IMR-90 (cell line): ENCODE data around the gene RUNX1. TPM values are rescaled to one million over a fixed set of nuclear protein-coding genes. Genes with fewer than 3 reads are reported as not detected.

Experiments used
- ATAC-seq: fragments of 200-7000 bp; cut with Tn5 transposase; 2 replicates; pipeline ENCODE4 v1.9.1; 2020; ENCODE audit warnings: low read depth, mild to moderate bottlenecking, moderate library complexity
- BruUV-seq: library from RNA; stranded (reverse); fragments of 400-500 nt; replicated peaks from 2 replicates; lab custom pipeline; 2021; lab: Mats Ljungman, UMichigan
- CTCF ChIA-PET: fragments of 300-600 bp; formaldehyde crosslinking; extraction: SDS; loops from one replicate; lab custom pipeline; 2021; ENCODE audit warnings: antibody characterized with exemption; lab: Yijun Ruan, JAX
- POLR2A ChIA-PET: fragments of 300-600 bp; sonication (Branson Sonifier 250); formaldehyde crosslinking; loops from one replicate; lab custom pipeline; 2022; ENCODE audit warnings: antibody characterized with exemption; ENCODE audit not compliant: unreplicated experiment; lab: Charles Lee
- DNase-seq: peaks from one replicate; pipeline ENCODE4 v3.0.0; 2013
- H2AFZ ChIP-seq: replicated peaks from 2 replicates; pipeline ENCODE3; 2013; ENCODE audit warnings: low read length, mild to moderate bottlenecking; ENCODE audit not compliant: poor library complexity
- H2AK5ac ChIP-seq: 2 replicates; pipeline ENCODE4 v1.6.1; 2013; ENCODE audit warnings: low read depth, low read length, inconsistent platforms
- H2AK9ac ChIP-seq: replicated peaks from 2 replicates; pipeline ENCODE3; 2013; ENCODE audit warnings: mild to moderate bottlenecking, low read depth, low read length, moderate library complexity; ENCODE audit not compliant: poor library complexity
- H2BK120ac ChIP-seq: 2 replicates; pipeline ENCODE4 v1.6.1; 2013; ENCODE audit warnings: low read depth, low read length, inconsistent platforms
- H2BK15ac ChIP-seq: 3 replicates; pipeline ENCODE4 v1.6.1; 2013; ENCODE audit warnings: low read depth, low read length, inconsistent platforms
- H2BK20ac ChIP-seq: 2 replicates; pipeline ENCODE4 v1.6.1; 2013; ENCODE audit warnings: low read depth, mild to moderate bottlenecking, inconsistent platforms, low read length, moderate library complexity
- H2BK5ac ChIP-seq: 2 replicates; pipeline ENCODE4 v1.6.1; 2013; ENCODE audit warnings: mild to moderate bottlenecking, low read depth, low read length, inconsistent platforms; ENCODE audit not compliant: poor library complexity, severe bottlenecking
- H3K14ac ChIP-seq: replicated peaks from 2 replicates; pipeline ENCODE4 v1.6.1; 2013; ENCODE audit warnings: low read depth, low read length, inconsistent platforms
- H3K18ac ChIP-seq: 2 replicates; pipeline ENCODE4 v1.6.1; 2013; ENCODE audit warnings: low read depth, low read length, control low read depth
- H3K23ac ChIP-seq: 2 replicates; pipeline ENCODE4 v1.6.1; 2013; ENCODE audit warnings: low read depth, low read length, inconsistent platforms
- H3K27ac ChIP-seq: 2 replicates; pipeline ENCODE4 v1.5.1; 2013; ENCODE audit warnings: mild to moderate bottlenecking, control low read depth, low read length; ENCODE audit not compliant: insufficient read depth
- H3K27me3 ChIP-seq: 2 replicates; pipeline ENCODE4 v1.6.1; 2013; ENCODE audit warnings: low read length; ENCODE audit not compliant: control insufficient read depth, insufficient read depth
- H3K36me3 ChIP-seq: 2 replicates; pipeline ENCODE4 v1.6.1; 2013; ENCODE audit warnings: low read length, mixed read lengths; ENCODE audit not compliant: control insufficient read depth, insufficient read depth
- H3K4ac ChIP-seq: 2 replicates; pipeline ENCODE4 v1.6.1; 2013; ENCODE audit warnings: low read depth, low read length, inconsistent platforms
- H3K4me1 ChIP-seq: 2 replicates; pipeline ENCODE4 v1.6.1; 2013; ENCODE audit warnings: low read length, mixed read lengths; ENCODE audit not compliant: control insufficient read depth, insufficient read depth
- H3K4me2 ChIP-seq: 2 replicates; pipeline ENCODE4 v1.6.1; 2013; ENCODE audit warnings: low read depth, mild to moderate bottlenecking, control low read depth, low read length, moderate library complexity
- H3K4me3 ChIP-seq: 2 replicates; pipeline ENCODE4 v1.5.1; 2013; ENCODE audit warnings: low read depth, mild to moderate bottlenecking, control low read depth, low read length, moderate library complexity; ENCODE audit not compliant: insufficient read depth
- H3K56ac ChIP-seq: 2 replicates; pipeline ENCODE4 v1.6.1; 2013; ENCODE audit warnings: low read length, inconsistent platforms; ENCODE audit not compliant: insufficient read depth; ENCODE audit errors: extremely low read depth
- H3K79me1 ChIP-seq, 2 experiments: 2 replicates each; pipeline ENCODE4 v1.6.1; 2013; ENCODE audit warnings: low read length in 2 of 2, inconsistent platforms in 1 of 2, low read depth in 1 of 2
- H3K9ac ChIP-seq: 2 replicates; pipeline ENCODE4 v1.6.1; 2013; ENCODE audit warnings: low read depth, low read length, control low read depth
- H3K9me1 ChIP-seq: 2 replicates; pipeline ENCODE4 v1.6.1; 2013; ENCODE audit warnings: low read length, inconsistent platforms; ENCODE audit not compliant: insufficient read depth
- H3K9me3 ChIP-seq: 2 replicates; pipeline ENCODE4 v1.6.1; 2013; ENCODE audit warnings: low read length; ENCODE audit not compliant: control insufficient read depth, insufficient read depth
- H4K20me1 ChIP-seq: 2 replicates; pipeline ENCODE4 v1.6.1; 2013; ENCODE audit warnings: low read length, inconsistent platforms; ENCODE audit not compliant: insufficient read depth
- H4K5ac ChIP-seq: 2 replicates; pipeline ENCODE4 v1.6.1; 2013; ENCODE audit warnings: mild to moderate bottlenecking, low read depth, low read length, control low read depth
- H4K8ac ChIP-seq, 2 experiments: 2 replicates each; pipeline ENCODE4 v1.6.1; 2013; ENCODE audit warnings: low read depth in 2 of 2, low read length in 2 of 2, control low read depth in 1 of 2, inconsistent platforms in 1 of 2
- H4K91ac ChIP-seq: 2 replicates; pipeline ENCODE4 v1.6.1; 2013; ENCODE audit warnings: low read depth, low read length, inconsistent platforms; ENCODE audit not compliant: insufficient read depth
- BHLHE40 ChIP-seq: fragments of 150-350 bp; IDR thresholded peaks from 2 replicates; pipeline ENCODE4 v1.6.1; 2016; ENCODE audit warnings: mild to moderate bottlenecking, low read depth, low read length
- CHD1 ChIP-seq: IDR thresholded peaks from 2 replicates; pipeline ENCODE4 v1.6.1; 2012; ENCODE audit warnings: low read depth, low read length, improper control_type of control experiment
- CTCF ChIP-seq: conservative IDR thresholded peaks from 2 replicates; pipeline ENCODE4 v1.5.1; 2012; ENCODE audit warnings: mild to moderate bottlenecking, low read depth, low read length, improper control_type of control experiment
- ELK1 ChIP-seq: fragments of 150-350 bp; IDR thresholded peaks from 2 replicates; pipeline ENCODE4 v1.6.1; 2016; ENCODE audit warnings: low read depth, mild to moderate bottlenecking, low read length, moderate library complexity, borderline replicate concordance
- MAFK ChIP-seq: IDR thresholded peaks from 2 replicates; pipeline ENCODE4 v1.6.1; 2012; ENCODE audit warnings: low read depth, low read length, improper control_type of control experiment
- MAZ ChIP-seq: IDR thresholded peaks from 2 replicates; pipeline ENCODE4 v1.6.1; 2012; ENCODE audit warnings: low read depth, mild to moderate bottlenecking, low read length, improper control_type of control experiment, moderate library complexity, borderline replicate concordance
- NFE2L2 ChIP-seq: fragments of 150-350 bp; IDR thresholded peaks from 2 replicates; pipeline ENCODE4 v1.6.1; 2016; ENCODE audit warnings: low read depth, mild to moderate bottlenecking, low read length
- POLR2A ChIP-seq: IDR thresholded peaks from 2 replicates; pipeline ENCODE4 v1.6.1; 2012; ENCODE audit warnings: mild to moderate bottlenecking, low read depth, low read length
- RAD21 ChIP-seq: IDR thresholded peaks from 2 replicates; pipeline ENCODE4 v1.6.1; 2012; ENCODE audit warnings: low read length, improper control_type of control experiment
- SMC3 ChIP-seq: fragments of 150-350 bp; IDR thresholded peaks from 2 replicates; pipeline ENCODE4 v1.6.1; 2016; ENCODE audit warnings: low read depth, mild to moderate bottlenecking, antibody characterized with exemption, low read length, moderate library complexity
- USF2 ChIP-seq: fragments of 150-350 bp; IDR thresholded peaks from 2 replicates; pipeline ENCODE4 v1.6.1; 2017; ENCODE audit warnings: mild to moderate bottlenecking, antibody characterized with exemption, low read length, low read depth
- WGBS, 2 experiments: methylation state at CpG; one replicate each; pipeline versions ENCODE4 v1.1.5 to v1.1.7; 2013; ENCODE audit warnings: missing lambda C conversion rate in 2 of 2; ENCODE audit not compliant: insufficient read length in 1 of 2; ENCODE audit errors: extremely low coverage in 2 of 2; 5-methylcytosine and 5-hydroxymethylcytosine counted together
- dilution Hi-C: fragments of 300-500 bp; cut with HindIII; formaldehyde crosslinking; loops from one replicate; pipeline ENCODE4 v1.14.3; 2018; ENCODE audit warnings: low sequenced_read_pairs; ENCODE audit not compliant: unreplicated experiment
- in situ Hi-C: fragments of 300-500 bp; cut with MboI; formaldehyde crosslinking; loops from 3 replicates; pipeline ENCODE4 v1.14.3; 2019; ENCODE audit warnings: low sequenced_read_pairs, inconsistent platforms, mixed read lengths
- intact Hi-C: fragments of 100-400 bp; cut with micrococcal nuclease; formaldehyde crosslinking; loops from 2 replicates; pipeline ENCODE4 v1.10.0; 2022
- polyA plus RNA-seq, 3 experiments: library from polyadenylated mRNA; depleted of rRNA; stranded (reverse); fragments of >200 nt; gene quantifications; 2 replicates each; pipeline ENCODE4 v1.2.3, GENCODE V29; 2012; ENCODE audit warnings: low replicate concordance in 1 of 3
- total RNA-seq: library from RNA; depleted of rRNA; stranded (reverse); fragments of >200 nt; gene quantifications from 2 replicates; pipeline ENCODE4 v1.2.3, GENCODE V29; 2012

RUNX1 gene
- total and polyA plus RNA-seq, 2 of the 4 experiments (the other 2 are of a cell fraction), result 34.5 to 56.5 TPM

GRCh38 chr21:34770576-34770975, 278.5 kb downstream of the RUNX1 start:
- Histone ChIP-seq H3K36me3 (no peaks in the 10 kb centered on the region), H2BK20ac (no peak overlapping the region), H4K91ac (no peak overlapping the region), H3K79me1 (no peaks in the 10 kb centered on the region), H3K14ac (no peak overlapping the region; the same call in 1 of the 2 replicates), H3K4me2 (no peak overlapping the region), H2BK120ac (no peak overlapping the region), H3K4me3 (no peak overlapping the region), H2AK9ac (no peak overlapping the region), H2AK5ac (no peak overlapping the region), H2BK15ac (no peak overlapping the region), H3K23ac (no peak overlapping the region), H3K9me3 (no peaks in the 10 kb centered on the region), H4K20me1 (no peaks in the 10 kb centered on the region), H3K27me3 (no peaks in the 10 kb centered on the region; the same call in 1 of the 2 replicates), H3K4me1 (peaks cover 4% of the 10 kb centered on the region), H3K4ac (no peak overlapping the region), H4K5ac (no peak overlapping the region), H2AFZ (no peak overlapping the region), H2BK5ac (no peak overlapping the region), H3K9me1 (no peaks in the 10 kb centered on the region), H3K18ac (no peak overlapping the region), H3K27ac (no peak overlapping the region), H4K8ac (no peak overlapping the region; a peak in 1 of 4 replicates), H3K56ac (no peak overlapping the region), H3K9ac (no peak overlapping the region)
- no peak for DNase-seq
- TF ChIP-seq CTCF (no peak), NFE2L2 (no peak), BHLHE40 (no peak), POLR2A (no peak), SMC3 (no peak), ELK1 (no peak), USF2 (no peak), RAD21 (no peak), MAZ (no peak), CHD1 (no peak), MAFK (no peak)
- ATAC-seq, result no peak
- dilution Hi-C loops (no loop called here), intact Hi-C loops (no loop called here), in situ Hi-C loops (no loop called here)
- ChIA-PET CTCF (no interaction called here), POLR2A (no interaction called here)
- WGBS, 2 experiments, result no CpG with 5 or more reads among the region's 4 CpGs
- no TSS peak for BruUV-seq
